Measurements from ENCODE around the gene DTL. TPM values are rescaled to one million over a fixed set of nuclear protein-coding genes. Genes with fewer than 3 reads are reported as not detected.
"Not testable (repeated sequence)": the region's sequence is repeated elsewhere in the genome, so short reads cannot be mapped to it uniquely, and the experiment has no call there.

DTL gene, protein sequence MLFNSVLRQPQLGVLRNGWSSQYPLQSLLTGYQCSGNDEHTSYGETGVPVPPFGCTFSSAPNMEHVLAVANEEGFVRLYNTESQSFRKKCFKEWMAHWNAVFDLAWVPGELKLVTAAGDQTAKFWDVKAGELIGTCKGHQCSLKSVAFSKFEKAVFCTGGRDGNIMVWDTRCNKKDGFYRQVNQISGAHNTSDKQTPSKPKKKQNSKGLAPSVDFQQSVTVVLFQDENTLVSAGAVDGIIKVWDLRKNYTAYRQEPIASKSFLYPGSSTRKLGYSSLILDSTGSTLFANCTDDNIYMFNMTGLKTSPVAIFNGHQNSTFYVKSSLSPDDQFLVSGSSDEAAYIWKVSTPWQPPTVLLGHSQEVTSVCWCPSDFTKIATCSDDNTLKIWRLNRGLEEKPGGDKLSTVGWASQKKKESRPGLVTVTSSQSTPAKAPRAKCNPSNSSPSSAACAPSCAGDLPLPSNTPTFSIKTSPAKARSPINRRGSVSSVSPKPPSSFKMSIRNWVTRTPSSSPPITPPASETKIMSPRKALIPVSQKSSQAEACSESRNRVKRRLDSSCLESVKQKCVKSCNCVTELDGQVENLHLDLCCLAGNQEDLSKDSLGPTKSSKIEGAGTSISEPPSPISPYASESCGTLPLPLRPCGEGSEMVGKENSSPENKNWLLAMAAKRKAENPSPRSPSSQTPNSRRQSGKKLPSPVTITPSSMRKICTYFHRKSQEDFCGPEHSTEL
- 0.79 TPM for total RNA-seq
- long read RNA-seq, result 0 reads

DNA sequence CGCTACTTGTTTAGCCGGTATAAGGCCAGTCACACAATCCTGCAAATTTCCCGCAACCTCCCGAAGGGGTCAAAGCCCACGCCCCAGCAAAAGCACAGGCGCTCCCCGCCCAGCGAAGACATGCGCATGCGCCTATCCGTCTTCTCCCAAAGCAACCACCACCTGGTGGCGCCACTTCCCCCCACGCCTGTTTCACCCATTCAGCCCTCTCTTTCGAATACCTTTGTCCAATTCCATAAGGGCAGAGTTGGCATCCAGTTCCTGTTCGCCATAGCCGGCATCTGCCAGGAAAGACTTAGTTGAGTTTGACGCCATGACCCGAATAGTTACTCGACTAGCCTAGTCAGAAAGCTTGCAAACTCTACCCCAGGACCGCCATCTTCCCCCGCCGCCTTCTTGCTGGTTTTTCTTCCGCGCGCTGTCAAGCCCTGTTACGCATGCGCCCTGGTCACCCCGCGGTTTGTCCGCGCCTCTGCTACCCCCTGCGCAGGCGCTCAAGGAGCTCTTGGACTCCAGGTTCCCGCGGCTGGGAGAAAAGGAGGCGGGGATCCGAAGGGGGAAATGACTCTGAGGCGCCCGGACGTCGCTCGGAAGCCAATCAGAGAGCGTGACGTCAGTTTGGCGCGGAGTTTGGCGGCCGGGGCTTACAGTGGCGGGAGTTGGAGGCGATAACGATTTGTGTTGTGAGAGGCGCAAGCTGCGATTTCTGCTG lies at the start of gene DTL, which contains the start of gene INTS7:
TSS of gene DTL (plus strand) at position 626 of the 712 bp plus-strand sequence. CDS start 143 bp downstream, outside the sequence.
TSS of gene INTS7 (minus strand) at position 435 of the 712 bp plus-strand sequence. CDS start at position 315, 120 bp downstream.
- ATAC-seq (peak; percentile 98), DNase-seq (peak; percentile 99)
- intact Hi-C loops (cut with micrococcal nuclease), result loop anchor here (10.0 kb wide), 1 partner anchor 420 kb away; no protein-coding TSS in a partner anchor

DNA sequence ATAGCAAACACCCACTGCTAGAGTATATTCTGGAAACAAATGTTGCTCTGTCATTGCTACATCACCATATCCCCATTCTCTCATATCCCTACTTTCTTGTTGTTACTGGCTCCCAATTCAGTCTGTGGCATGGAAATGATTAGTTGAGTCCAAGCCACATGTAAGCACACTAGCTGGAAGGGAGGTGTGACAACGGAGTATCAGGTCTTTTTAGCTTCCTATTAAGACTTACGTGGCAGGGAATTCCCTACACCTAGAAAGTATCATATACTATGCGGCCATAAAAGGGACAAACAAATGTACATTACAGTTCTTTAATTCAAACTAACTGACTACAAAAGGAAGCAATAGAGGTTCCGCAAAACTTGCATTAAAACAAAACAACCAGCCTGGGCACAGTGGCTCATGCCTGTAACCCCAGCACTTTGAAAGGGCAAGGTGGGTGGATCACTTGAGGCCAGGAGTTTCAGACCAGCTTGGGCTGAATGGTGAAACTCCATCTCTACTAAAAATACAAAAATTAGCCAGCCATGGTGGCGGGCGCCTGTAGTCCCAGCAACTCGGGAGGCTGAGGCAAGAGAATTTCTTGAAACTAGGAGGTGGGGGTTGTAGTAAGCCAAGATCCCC lies 48.8 kb upstream of the DTL start:
- no peak for ATAC-seq
- DNase-seq, result no peak
- intact Hi-C loops (cut with micrococcal nuclease), result no loop called here

DNA sequence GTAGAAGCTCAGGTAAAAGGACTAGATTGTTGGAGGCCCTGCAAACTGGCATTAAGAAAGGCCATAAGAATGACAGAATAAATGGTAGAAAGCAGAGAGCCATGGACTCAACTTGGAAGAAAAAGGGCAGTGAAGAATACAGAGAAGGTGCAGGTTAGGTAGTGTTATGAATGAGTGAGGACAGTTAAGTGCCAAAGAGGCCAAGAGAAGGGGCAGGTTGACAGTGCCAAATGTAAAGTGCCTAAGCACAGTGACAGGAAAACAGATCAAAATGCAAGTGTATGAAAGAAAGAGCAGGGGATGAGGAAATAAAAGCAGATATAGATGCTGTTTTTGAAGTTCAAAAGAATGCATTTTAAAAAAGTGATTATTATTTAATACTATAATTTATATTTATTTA lies 43.9 kb upstream of the DTL start:
- ATAC-seq (peak; percentile 60), DNase-seq (no peak)
- intact Hi-C loops (cut with micrococcal nuclease), result no loop called here

GRCh38 chr1:211997426-211997825 lies 38.1 kb upstream of the DTL start:
- intact Hi-C loops (cut with micrococcal nuclease); DNase-seq; ATAC-seq: not testable (repeated sequence)

DNA sequence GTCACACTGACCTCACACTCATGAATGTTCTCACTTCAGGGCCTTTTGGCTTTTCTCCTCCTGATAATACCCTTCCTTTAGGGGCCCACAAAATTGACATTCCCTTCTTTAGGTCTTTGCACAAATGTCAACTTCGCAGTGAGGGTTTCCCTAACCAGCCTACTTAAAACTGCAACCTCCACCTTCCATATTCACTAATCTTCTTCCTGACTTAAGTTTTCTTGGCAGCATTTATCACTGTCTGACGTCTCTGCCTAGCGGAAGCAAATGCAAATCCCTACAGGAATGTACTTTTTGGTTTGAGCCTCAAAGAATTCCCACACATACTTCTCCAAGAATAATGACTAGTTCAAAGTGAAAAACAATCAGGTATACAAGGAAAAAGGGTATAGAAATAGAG lies 33.0 kb upstream of the DTL start:
- ATAC-seq, result no peak
- intact Hi-C loops (cut with micrococcal nuclease), result no loop called here

DNA sequence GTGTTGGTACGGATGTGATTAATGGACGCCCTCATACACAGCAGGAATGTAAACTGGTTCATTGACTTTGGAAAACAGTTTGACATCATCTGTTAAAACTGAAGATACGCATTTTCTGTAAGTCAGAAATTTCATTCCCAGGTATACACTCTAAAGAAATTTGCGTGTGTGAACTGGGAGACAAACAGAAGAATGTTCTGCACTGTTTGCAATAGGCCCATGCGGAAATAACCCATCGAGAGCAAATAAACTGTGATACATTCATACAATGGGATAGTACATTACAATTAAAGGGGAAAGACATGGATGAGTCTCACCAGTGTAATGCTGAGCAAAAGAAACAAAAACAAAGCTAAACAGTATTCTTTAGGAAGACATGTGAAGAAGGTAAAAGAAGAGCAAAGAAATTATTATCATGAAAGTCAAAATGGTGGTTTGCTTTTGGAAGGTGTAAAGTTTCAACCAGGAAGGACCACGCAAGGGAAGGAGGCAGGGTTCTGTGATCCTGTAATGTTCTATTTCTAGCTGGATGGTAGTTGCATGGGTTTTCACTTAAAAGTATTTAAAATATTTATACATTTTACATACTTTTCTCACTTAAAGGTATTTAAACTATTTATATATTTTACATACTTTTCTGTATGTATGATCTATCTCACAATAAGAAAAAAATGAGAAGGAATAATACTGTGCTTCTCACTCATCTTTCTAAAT lies 30.5 kb upstream of the DTL start:
- DNase-seq, result no peak
- intact Hi-C loops (cut with micrococcal nuclease), result no loop called here
- no peak for ATAC-seq

More for the DNA sequence above, 33.0 kb upstream of the DTL start:
- DNase-seq, result no peak

- intact Hi-C loops (cut with micrococcal nuclease), result no loop called here
- DNase-seq (no peak), ATAC-seq (no peak)
These were observed 28.4 kb upstream of the DTL start for GRCh38 chr1:212007178-212007577.

- no peak for ATAC-seq
- no peak for DNase-seq
These were observed 27.7 kb upstream of the DTL start for GRCh38 chr1:212007886-212008285.

DNA sequence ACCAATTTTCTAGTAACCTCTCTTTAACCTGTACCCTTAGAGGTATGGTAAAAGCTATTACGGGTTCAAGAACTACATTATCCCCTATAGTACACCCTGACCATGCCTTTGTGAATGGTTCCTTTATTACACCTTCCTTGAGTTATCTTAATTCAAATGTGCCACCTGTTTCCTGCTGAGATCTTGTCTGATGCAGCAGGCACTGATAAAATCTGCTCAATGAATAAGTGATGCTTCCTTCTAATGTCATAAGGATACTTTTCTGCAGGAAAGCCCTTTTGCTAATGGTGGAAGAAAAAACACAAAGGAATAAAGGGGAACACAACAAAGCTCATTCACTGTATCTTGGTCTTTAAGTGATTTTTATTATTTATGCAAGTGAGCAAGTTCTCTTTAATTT lies 26.0 kb upstream of the DTL start:
- ATAC-seq (no peak), DNase-seq (no peak)
- intact Hi-C loops (cut with micrococcal nuclease), result no loop called here

More at GRCh38 chr1:212007886-212008285, 27.7 kb upstream of the DTL start:
- intact Hi-C loops (cut with micrococcal nuclease), result no loop called here

DNA sequence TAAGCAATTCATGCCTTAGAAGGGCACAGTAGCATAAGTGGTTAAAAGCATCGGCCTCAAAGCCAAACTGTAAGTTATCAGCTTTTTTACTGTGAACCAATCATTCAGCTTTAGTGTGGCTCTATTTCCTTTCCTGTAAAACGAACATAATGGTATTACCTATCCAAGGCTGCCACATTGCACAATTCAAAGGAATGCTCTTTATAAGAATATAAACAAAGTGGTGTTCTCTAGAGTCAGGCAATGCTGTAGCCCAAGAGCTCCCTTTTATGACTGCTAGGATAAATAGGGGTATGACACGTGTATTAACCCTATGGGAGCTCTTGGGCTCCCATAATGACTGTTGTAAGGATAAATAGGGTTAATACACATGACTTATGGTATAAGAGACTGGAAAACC lies 25.5 kb upstream of the DTL start:
- ATAC-seq (no peak), DNase-seq (no peak)
- intact Hi-C loops (cut with micrococcal nuclease), result no loop called here

DNA sequence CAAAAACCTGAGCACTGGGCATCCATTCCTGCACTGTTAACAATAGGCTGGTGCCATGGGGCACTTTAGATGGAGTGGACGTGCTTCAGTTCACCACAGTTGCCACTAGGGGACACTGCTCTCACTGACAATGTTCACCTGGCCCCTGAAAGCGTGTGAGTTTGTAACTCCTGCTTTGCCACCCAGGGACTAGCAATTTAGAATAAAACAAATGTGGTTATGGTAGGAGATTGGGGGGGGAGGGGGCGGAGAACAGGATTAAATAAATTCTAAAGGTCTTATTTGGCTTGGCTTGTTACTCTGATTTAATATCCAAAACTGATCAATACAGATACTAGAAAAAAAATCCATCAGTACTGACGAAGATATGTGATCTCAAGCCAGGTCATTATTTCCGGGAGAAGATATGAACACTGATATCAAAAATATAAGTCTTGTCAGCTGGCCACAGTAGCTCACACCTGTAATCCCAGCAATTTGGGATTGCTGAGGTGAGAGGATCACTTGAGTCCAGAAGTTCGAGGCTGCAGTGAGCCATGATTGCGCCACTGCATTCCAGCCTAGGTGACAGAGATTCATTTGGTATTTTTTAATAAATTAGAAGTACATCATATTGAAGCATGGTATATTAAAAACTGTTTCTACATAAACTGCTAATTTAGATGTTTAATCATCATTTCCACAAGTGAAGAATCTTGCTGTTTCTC lies 23.4 kb upstream of the DTL start:
- intact Hi-C loops (cut with micrococcal nuclease), result no loop called here
- DNase-seq (peak; percentile 39), ATAC-seq (peak; percentile 90)

DNA sequence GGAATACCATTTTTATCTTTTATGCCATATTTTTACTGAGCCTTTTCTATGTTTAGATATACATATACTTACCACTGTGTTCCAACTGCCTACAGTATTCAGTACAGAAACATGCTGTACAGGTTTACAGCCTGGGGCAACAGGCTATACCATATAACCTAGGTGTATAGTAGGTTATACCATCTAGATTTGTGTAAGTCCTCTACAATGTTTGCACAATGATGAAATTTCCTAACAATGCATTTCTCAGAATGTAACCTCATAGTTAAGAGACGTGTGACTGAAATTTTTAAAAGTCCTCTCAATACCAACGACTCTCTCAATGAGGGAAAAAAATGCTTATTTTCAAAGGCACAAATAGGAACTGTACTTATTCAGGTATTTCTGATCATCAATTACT lies 21.9 kb upstream of the DTL start:
- ATAC-seq (no peak), DNase-seq (no peak)
- intact Hi-C loops (cut with micrococcal nuclease), result no loop called here

GRCh38 chr1:212020975-212021374 lies 14.6 kb upstream of the DTL start:
- ATAC-seq, result no peak
- intact Hi-C loops (cut with micrococcal nuclease), result no loop called here

DNA sequence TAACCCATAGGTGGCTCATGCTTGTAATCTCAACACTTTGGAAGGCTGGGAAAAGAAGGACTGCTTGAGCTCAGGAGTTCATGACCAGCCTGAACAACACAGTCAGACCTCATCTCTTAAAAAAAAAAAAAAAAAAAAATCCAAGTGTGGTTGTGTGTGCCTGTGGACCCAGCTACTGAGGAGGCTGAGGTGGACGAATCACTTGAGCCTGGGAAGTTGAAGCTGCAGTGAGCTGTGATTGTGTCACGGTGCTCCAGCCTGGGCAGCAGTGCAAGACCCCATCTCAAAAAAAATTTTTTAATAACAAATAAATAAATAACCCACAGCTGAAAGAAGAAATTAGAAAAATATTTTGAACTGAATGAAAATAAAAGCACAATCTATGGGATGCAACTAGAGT lies 14.0 kb upstream of the DTL start:
- no peak for DNase-seq
- intact Hi-C loops (cut with micrococcal nuclease), result no loop called here
- no peak for ATAC-seq

More at GRCh38 chr1:212020975-212021374, 14.6 kb upstream of the DTL start:
- no peak for DNase-seq

- DNase-seq; ATAC-seq; intact Hi-C loops (cut with micrococcal nuclease): not testable (repeated sequence)
These were observed 12.6 kb upstream of the DTL start for GRCh38 chr1:212022908-212023307.

DNA sequence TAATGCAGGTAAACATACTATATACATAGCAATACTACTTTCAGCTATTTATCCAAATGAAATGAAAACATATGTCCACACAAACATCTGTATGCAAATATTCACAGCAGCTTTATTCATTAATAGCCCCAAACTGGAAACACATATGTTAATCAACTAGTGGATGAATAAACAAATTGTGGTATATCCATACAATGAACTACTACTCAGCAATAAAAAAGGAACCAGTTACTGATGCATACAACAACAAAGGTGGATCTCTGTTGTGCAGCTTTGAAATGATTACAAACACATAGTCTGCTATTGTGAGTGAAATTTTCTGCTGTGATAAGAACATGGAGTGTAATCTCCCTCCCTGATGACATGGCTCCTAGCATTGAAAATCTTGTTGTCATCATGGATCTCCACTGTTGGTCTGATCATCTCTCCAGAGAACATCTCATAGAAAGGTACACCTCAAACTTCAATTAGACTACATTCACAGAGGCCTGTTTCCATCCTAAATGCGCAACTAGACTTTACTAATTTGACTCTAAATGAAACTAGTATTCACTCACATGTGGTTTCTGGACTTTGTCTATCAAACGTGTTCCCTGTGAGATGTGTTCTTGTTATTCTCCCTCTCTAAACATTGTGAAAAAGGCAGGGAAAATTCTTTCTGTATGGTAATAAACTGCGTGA lies 10.9 kb upstream of the DTL start:
- DNase-seq (no peak), ATAC-seq (no peak)
- intact Hi-C loops (cut with micrococcal nuclease), result no loop called here

DNA sequence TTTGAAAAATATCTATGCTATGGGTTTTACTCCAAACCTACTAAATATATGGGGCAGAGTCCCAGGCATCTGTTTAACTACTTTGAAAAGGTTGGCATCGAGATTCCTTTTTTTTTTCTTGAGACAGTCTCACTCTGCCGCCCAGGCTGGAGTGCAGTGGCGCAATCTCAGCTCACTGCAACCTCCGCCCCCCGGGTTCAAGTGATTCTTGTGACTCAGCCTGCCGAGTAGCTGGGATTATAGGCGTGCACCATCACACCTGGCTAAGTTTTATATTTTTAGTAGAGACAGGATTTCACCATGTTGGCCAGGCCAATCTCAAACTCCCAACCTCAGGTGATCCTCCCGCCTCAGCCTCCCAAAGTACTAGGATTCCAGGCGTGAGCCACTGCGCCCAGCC lies 7.8 kb upstream of the DTL start:
- DNase-seq; intact Hi-C loops (cut with micrococcal nuclease); ATAC-seq: not testable (repeated sequence)
